NT2/D1 (cell line): Measurements from ENCODE around the gene NPHS1.

ENCODE experiments used
- SUZ12 ChIP-seq: IDR thresholded peaks from 2 replicates; pipeline ENCODE4 v1.6.1; 2011; ENCODE audit not compliant: insufficient read length, insufficient read depth; ENCODE audit errors: extremely low read depth
- YY1 ChIP-seq: IDR thresholded peaks from 2 replicates; pipeline ENCODE4 v1.6.1; 2011; ENCODE audit not compliant: insufficient read length, insufficient read depth
- ZNF274 ChIP-seq: IDR thresholded peaks from 2 replicates; pipeline ENCODE4 v1.6.1; 2011; ENCODE audit warnings: mild to moderate bottlenecking, low read depth, low read length

DNA sequence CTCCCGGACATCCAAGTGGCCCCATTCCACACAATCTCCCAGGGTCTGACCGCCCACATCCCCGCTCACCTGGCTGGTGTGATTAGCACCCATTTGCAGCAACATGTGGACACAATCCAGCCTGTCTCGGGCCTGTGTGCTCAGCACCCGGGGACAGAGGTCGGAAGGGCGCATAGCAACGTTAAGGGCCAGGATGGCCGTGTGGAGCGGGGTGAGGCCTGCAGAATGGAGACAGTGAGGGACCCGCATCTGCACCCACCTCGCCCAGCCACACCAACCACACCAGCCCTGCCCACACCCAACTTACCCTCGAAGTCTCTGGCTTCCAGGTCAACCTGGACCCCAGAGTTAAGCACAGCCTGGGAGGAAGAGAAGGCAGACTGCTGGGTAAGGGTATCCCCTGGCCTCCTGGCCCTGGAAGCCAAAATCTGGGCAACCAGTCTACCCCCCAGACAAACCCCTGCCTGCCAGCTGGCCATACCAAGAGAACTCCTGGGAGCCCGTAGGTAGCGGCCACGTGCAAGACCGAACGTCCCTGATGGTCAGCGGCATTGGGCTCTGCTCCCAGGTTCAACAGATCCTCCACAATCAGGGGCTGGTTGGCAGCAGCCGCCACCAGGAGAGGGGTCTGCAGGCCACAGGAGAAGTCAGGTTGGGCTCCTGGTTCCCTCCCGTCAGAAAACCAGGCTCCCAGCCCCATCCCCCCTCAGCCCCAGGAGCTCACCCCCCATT lies 43.8 kb upstream of the NPHS1 start:
- TF ChIP-seq YY1 (no peak), ZNF274 (no peak), SUZ12 (no peak)
